ENCODE data around the gene PAPPA. TPM values are rescaled to one million over a fixed set of nuclear protein-coding genes. Genes with fewer than 3 reads are reported as not detected.

PAPPA gene
- total RNA-seq, 1 donor from 2014 or later, result 2.9 TPM

- no peaks in the 10 kb centered on the region for H3K4me1 ChIP-seq
- ATAC-seq, result no peak
- no peaks in the 10 kb centered on the region for H3K36me3 ChIP-seq
- no peak overlapping the region for H3K4me3 ChIP-seq
- TF ChIP-seq CTCF (IDR thresholded peaks at IDR 0.05), result no peak
- intact Hi-C loops (cut with DNase I), result no loop called here
- no peak for DNase-seq
- no peaks in the 10 kb centered on the region for H3K9me3 ChIP-seq
- H3K27me3 ChIP-seq, result no peaks in the 10 kb centered on the region
- no peak overlapping the region for H3K27ac ChIP-seq
These were observed 146.8 kb downstream of the PAPPA start for GRCh38 chr9:116300360-116300870.

- ATAC-seq, result no peak
- no peak overlapping the region for H3K4me3 ChIP-seq
- no peak for TF ChIP-seq CTCF (IDR thresholded peaks at IDR 0.05)
- no peak for DNase-seq
- H3K36me3 ChIP-seq, result no peaks in the 10 kb centered on the region
- H3K9me3 ChIP-seq, result no peaks in the 10 kb centered on the region
- intact Hi-C loops (cut with DNase I), result no loop called here
- no peaks in the 10 kb centered on the region for H3K27me3 ChIP-seq
- H3K27ac ChIP-seq, result no peak overlapping the region
- H3K4me1 ChIP-seq, result no peaks in the 10 kb centered on the region
These were observed 149.7 kb downstream of the PAPPA start for GRCh38 chr9:116303270-116303669.

GRCh38 chr9:116303886-116304538 lies 150.4 kb downstream of the PAPPA start:
- Histone ChIP-seq H3K9me3 (no peaks in the 10 kb centered on the region), H3K36me3 (no peaks in the 10 kb centered on the region), H3K4me1 (no peaks in the 10 kb centered on the region), H3K27ac (no peak overlapping the region), H3K4me3 (no peak overlapping the region), H3K27me3 (no peaks in the 10 kb centered on the region)
- intact Hi-C loops (cut with DNase I), result no loop called here
- ATAC-seq (no peak), DNase-seq (no peak)
- TF ChIP-seq CTCF (IDR thresholded peaks at IDR 0.05), result no peak

- Histone ChIP-seq H3K36me3 (no peaks in the 10 kb centered on the region), H3K27me3 (no peaks in the 10 kb centered on the region), H3K27ac (no peak overlapping the region), H3K4me1 (no peaks in the 10 kb centered on the region), H3K4me3 (no peak overlapping the region), H3K9me3 (no peaks in the 10 kb centered on the region)
- DNase-seq, result no peak
- TF ChIP-seq CTCF (IDR thresholded peaks at IDR 0.05), result no peak
- intact Hi-C loops (cut with DNase I), result no loop called here
- no peak for ATAC-seq
These were observed 151.2 kb downstream of the PAPPA start for GRCh38 chr9:116304761-116305160.

GRCh38 chr9:116308076-116308475 lies 154.5 kb downstream of the PAPPA start:
- intact Hi-C loops (cut with DNase I), result no loop called here
- no peak for ATAC-seq
- no peak for TF ChIP-seq CTCF (IDR thresholded peaks at IDR 0.05)
- Histone ChIP-seq H3K36me3 (no peaks in the 10 kb centered on the region), H3K4me1 (no peaks in the 10 kb centered on the region), H3K4me3 (no peak overlapping the region), H3K9me3 (no peaks in the 10 kb centered on the region), H3K27ac (no peak overlapping the region), H3K27me3 (no peaks in the 10 kb centered on the region)
- DNase-seq, result no peak

Measured in upper lobe of right lung (tissue), 1 donor.